GM12878 (cell line): ENCODE data around the gene OSBPL10. TPM values are rescaled to one million over a fixed set of nuclear protein-coding genes. Genes with fewer than 3 reads are reported as not detected.
A peak's percentile ranks its signal among the peaks of the same experiment; 100 is the strongest.
"Not testable (repeated sequence)": the region's sequence is repeated elsewhere in the genome, so short reads cannot be mapped to it uniquely, and the experiment has no call there.

ENCODE experiments used
- ATAC-seq: fragments of 200-7000 bp; cut with Tn5 transposase; 3 replicates; pipeline ENCODE4 v1.9.1; 2020; ENCODE audit warnings: mild to moderate bottlenecking, moderate library complexity
- BruUV-seq: library from RNA; stranded (reverse); fragments of 400-500 nt; replicated peaks from 2 replicates; lab custom pipeline; 2021; lab: Mats Ljungman, UMichigan
- CTCF ChIA-PET: fragments of 300-600 bp; sonication (Branson Sonifier 250); formaldehyde crosslinking; extraction: SDS; loops from one replicate; lab custom pipeline; 2021; ENCODE audit warnings: inconsistent platforms; lab: Yijun Ruan, JAX
- POLR2A ChIA-PET: fragments of 350-600 bp; formaldehyde crosslinking; extraction: SDS; loops from one replicate; lab custom pipeline; 2021; ENCODE audit warnings: inconsistent platforms; lab: Charles Lee
- RAD21 ChIA-PET: fragments of 300-600 bp; sonication (Branson Sonifier 250); formaldehyde crosslinking; loops from one replicate; lab custom pipeline; 2023; ENCODE audit warnings: antibody characterized with exemption; ENCODE audit not compliant: unreplicated experiment; lab: Charles Lee
- SMC1A ChIA-PET: fragments of 300-600 bp; sonication (Branson Sonifier 250); formaldehyde crosslinking; loops from one replicate; lab custom pipeline; 2023; ENCODE audit not compliant: unreplicated experiment, uncharacterized antibody; lab: Charles Lee
- DNase-seq: peaks from one replicate; pipeline ENCODE4 v3.0.0-alpha.2; 2011; ENCODE audit warnings: low read depth, low spot score
- FAIRE-seq: peaks from 3 replicates; lab custom pipeline; 2011; peaks lifted over from hg19 to GRCh38; lab: Jason Lieb, UNC
- H2AFZ ChIP-seq: 2 replicates; pipeline ENCODE4 v1.6.0; 2011; ENCODE audit warnings: low read depth, low read length, control low read depth; ENCODE audit not compliant: control insufficient read depth
- H3K27ac ChIP-seq: 2 replicates; pipeline ENCODE4 v1.5.1; 2011; ENCODE audit warnings: control low read depth; ENCODE audit not compliant: control insufficient read depth, insufficient read depth
- H3K27me3 ChIP-seq, 2 experiments: replicated peaks in 1 of 2; 2 replicates each; pipeline versions ENCODE4 v1.6.0 to v1.6.1; 2011; ENCODE audit warnings: low read length in 1 of 2; ENCODE audit not compliant: control insufficient read depth in 2 of 2, insufficient read depth in 2 of 2
- H3K36me3 ChIP-seq, 2 experiments: 2 replicates each; pipeline ENCODE4 v1.5.1; 2011; ENCODE audit warnings: low read length in 1 of 2; ENCODE audit not compliant: control insufficient read depth in 2 of 2, insufficient read depth in 2 of 2
- H3K4me1 ChIP-seq: 2 replicates; pipeline ENCODE4 v1.6.1; 2011; ENCODE audit warnings: mild to moderate bottlenecking, low read length, moderate library complexity, mixed read lengths; ENCODE audit not compliant: control insufficient read depth, insufficient read depth
- H3K4me2 ChIP-seq: 2 replicates; pipeline ENCODE4 v1.6.0; 2011; ENCODE audit warnings: control low read depth; ENCODE audit not compliant: control insufficient read depth, insufficient read depth
- H3K4me3 ChIP-seq: fragments of 200-600 bp; sonication (generic); 2 replicates; pipeline ENCODE4 v1.5.1; 2016
- H3K79me2 ChIP-seq: 2 replicates; pipeline ENCODE4 v1.6.0; 2011; ENCODE audit warnings: low read length; ENCODE audit not compliant: control insufficient read depth, insufficient read depth
- H3K9ac ChIP-seq: 2 replicates; pipeline ENCODE4 v1.8.0; 2011; ENCODE audit warnings: low read length, control low read depth, mixed read lengths; ENCODE audit not compliant: control insufficient read depth, insufficient read depth
- H3K9me3 ChIP-seq: replicated peaks from 3 replicates; pipeline ENCODE4 v1.5.1; 2011; ENCODE audit warnings: mild to moderate bottlenecking, low read length; ENCODE audit not compliant: control insufficient read depth, insufficient read depth
- H4K20me1 ChIP-seq: 2 replicates; pipeline ENCODE4 v1.6.0; 2011; ENCODE audit not compliant: control insufficient read depth, insufficient read depth
- JUNB ChIP-seq: IDR thresholded peaks from 2 replicates; pipeline ENCODE4 v1.6.1; 2016; ENCODE audit warnings: antibody characterized with exemption, mild to moderate bottlenecking
- MAX ChIP-seq: IDR thresholded peaks from 2 replicates; pipeline ENCODE4 v1.6.1; 2012; ENCODE audit warnings: low read depth, low read length, improper control_type of control experiment
- RB1 ChIP-seq: fragments of 450-650 bp; formaldehyde crosslinking; IDR thresholded peaks from 2 replicates; pipeline ENCODE4 v1.6.1; 2017; ENCODE audit warnings: mild to moderate bottlenecking, borderline replicate concordance
- RUNX3 ChIP-seq: IDR thresholded peaks from 2 replicates; pipeline ENCODE4 v1.6.1; 2012; ENCODE audit warnings: low read length, inconsistent platforms
- SUPT20H ChIP-seq: IDR thresholded peaks from 2 replicates; pipeline ENCODE4 v1.6.1; 2011; ENCODE audit warnings: low read depth, mild to moderate bottlenecking, low read length, moderate library complexity, borderline replicate concordance; ENCODE audit not compliant: control insufficient read depth
- ZBTB33 ChIP-seq: fragments of 450-650 bp; IDR thresholded peaks from 2 replicates; pipeline ENCODE4 v1.6.1; 2017; ENCODE audit warnings: mild to moderate bottlenecking
- WGBS: methylation state at CpG from one replicate; pipeline ENCODE4 v1.1.6; 2016; ENCODE audit warnings: low lambda C conversion rate; ENCODE audit not compliant: insufficient replicate concordance, insufficient coverage; ENCODE audit errors: missing lambda C conversion rate; 5-methylcytosine and 5-hydroxymethylcytosine counted together
- in situ Hi-C: fragments of 300-500 bp; cut with MboI; formaldehyde crosslinking; loops from 9 replicates; pipeline ENCODE4 v1.14.3; 2018; ENCODE audit warnings: mixed read lengths
- intact Hi-C: fragments of 100-400 bp; cut with micrococcal nuclease; formaldehyde crosslinking; loops from one replicate; pipeline ENCODE4 v1.14.2; 2022; ENCODE audit not compliant: unreplicated experiment
- polyA plus RNA-seq, 11 experiments: library from polyadenylated mRNA; depleted of rRNA in 4 of 11; unstranded in 6 of 11; stranded (reverse) in 5 of 11; fragments of >200 nt; fragmentation: Nextera tagmentation in 4 of 11; fragmentation: Illumina TruSeq in 1 of 11; extraction: Ambion mirVana in 4 of 11; extraction: Trizol in 1 of 11; gene quantifications; 1 replicate in 1 of 11; 2 replicates in 10 of 11; pipeline versions ENCODE4 v1.2.1 to v1.2.3, GENCODE V29; 2011 to 2016; ENCODE audit warnings: inconsistent platforms in 2 of 11, missing spikeins in 2 of 11, low read depth in 1 of 11
- total RNA-seq, 4 experiments: library from RNA; depleted of rRNA in 3 of 4; stranded (reverse); fragments of >200 nt in 3 of 4; fragmentation: Illumina TruSeq in 1 of 4; extraction: Trizol in 1 of 4; gene quantifications; 2 replicates each; pipeline versions ENCODE4 v1.2.1 to v1.2.3, GENCODE V29; 2013 to 2021
- TF ChIP-seq, protein P1 (sequence below): IDR thresholded peaks from 2 replicates; pipeline ENCODE4 v1.6.1; 2012; ENCODE audit warnings: low read length, inconsistent platforms

The OSBPL10 gene
- total and polyA plus RNA-seq, 10 of the 15 experiments (the other 5 are each of a cell fraction or from before 2014, with no cell fraction given): 0.03 to 0.25 (median 0.09) TPM; not detected in 5

DNA sequence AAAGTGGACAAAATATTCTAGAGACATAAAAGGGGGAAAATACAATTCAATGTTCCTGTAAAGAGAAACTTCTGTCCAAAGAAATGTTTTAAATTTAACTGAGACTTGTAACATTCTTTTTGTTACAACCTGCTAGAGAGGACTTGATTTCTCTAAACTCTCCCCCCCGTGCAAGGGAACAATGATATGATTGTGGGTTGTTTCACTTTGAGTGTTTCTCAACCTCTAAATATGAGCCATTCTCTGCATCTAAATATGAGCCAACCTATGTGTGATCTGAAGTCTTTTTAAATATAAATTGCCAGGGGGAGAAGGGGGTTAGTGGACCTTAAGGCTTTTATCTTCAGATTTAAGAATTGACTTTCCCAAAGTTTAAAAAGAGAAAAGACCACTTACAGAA is 15.1 kb upstream of the OSBPL10 start:
- Histone ChIP-seq H2AFZ (no peak overlapping the region), H3K4me3 (no peak overlapping the region), H3K27me3 (no peaks in the 10 kb centered on the region), H4K20me1 (no peaks in the 10 kb centered on the region), H3K27ac (no peak overlapping the region), H3K79me2 (no peaks in the 10 kb centered on the region), H3K4me1 (no peaks in the 10 kb centered on the region), H3K36me3 (no peaks in the 10 kb centered on the region)
- no TSS peak for BruUV-seq
- RAD21 ChIA-PET: no interaction called here
- no peak for FAIRE-seq
- DNase-seq: no peak
- ATAC-seq: peak; percentile 52; the same call in 2 of the 3 replicates
- WGBS: 0% methylated on average over 1 of the region's 1 CpG
- intact Hi-C loops: no loop called here
- no peak for TF ChIP-seq RB1
- peak; percentile 20; the same call in 1 of the 2 replicates for TF ChIP-seq RUNX3
- TF ChIP-seq JUNB: peak; percentile 30
- TF ChIP-seq, protein P1, sequence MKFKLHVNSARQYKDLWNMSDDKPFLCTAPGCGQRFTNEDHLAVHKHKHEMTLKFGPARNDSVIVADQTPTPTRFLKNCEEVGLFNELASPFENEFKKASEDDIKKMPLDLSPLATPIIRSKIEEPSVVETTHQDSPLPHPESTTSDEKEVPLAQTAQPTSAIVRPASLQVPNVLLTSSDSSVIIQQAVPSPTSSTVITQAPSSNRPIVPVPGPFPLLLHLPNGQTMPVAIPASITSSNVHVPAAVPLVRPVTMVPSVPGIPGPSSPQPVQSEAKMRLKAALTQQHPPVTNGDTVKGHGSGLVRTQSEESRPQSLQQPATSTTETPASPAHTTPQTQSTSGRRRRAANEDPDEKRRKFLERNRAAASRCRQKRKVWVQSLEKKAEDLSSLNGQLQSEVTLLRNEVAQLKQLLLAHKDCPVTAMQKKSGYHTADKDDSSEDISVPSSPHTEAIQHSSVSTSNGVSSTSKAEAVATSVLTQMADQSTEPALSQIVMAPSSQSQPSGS: no peak
- no peak for TF ChIP-seq MAX
- TF ChIP-seq SUPT20H: no peak
- TF ChIP-seq ZBTB33: no peak
- TF ChIP-seq, all 136 proteins: peak for 2
- in situ Hi-C loops: no loop called here
- CTCF ChIA-PET: no interaction called here
- POLR2A ChIA-PET: no interaction called here
- Histone ChIP-seq H3K9ac (no peak overlapping the region), H3K9me3 (no peaks in the 10 kb centered on the region; the same call in 1 of the 3 replicates), H3K4me2 (no peak overlapping the region)
- SMC1A ChIA-PET: no interaction called here

GRCh38 chr3:31995026-31995425 is 14.0 kb upstream of the OSBPL10 start:
- DNase-seq, intact Hi-C loops: not testable (repeated sequence)

More at GRCh38 chr3:31995026-31995425, 14.0 kb upstream of the OSBPL10 start:
- SMC1A ChIA-PET, RAD21 ChIA-PET, FAIRE-seq, POLR2A ChIA-PET, H3K4me1 ChIP-seq, H3K4me3 ChIP-seq, H2AFZ ChIP-seq, H3K9ac ChIP-seq, H3K79me2 ChIP-seq, H3K4me2 ChIP-seq, H3K27ac ChIP-seq, CTCF ChIA-PET, H3K9me3 ChIP-seq, H3K36me3 ChIP-seq, in situ Hi-C loops, H4K20me1 ChIP-seq, BruUV-seq, H3K27me3 ChIP-seq, ATAC-seq: not testable (repeated sequence)
- 37% methylated on average over 5 of the region's 5 CpGs for WGBS
